Measurements from ENCODE around the gene ADAT2.

The ADAT2 gene

DNA sequence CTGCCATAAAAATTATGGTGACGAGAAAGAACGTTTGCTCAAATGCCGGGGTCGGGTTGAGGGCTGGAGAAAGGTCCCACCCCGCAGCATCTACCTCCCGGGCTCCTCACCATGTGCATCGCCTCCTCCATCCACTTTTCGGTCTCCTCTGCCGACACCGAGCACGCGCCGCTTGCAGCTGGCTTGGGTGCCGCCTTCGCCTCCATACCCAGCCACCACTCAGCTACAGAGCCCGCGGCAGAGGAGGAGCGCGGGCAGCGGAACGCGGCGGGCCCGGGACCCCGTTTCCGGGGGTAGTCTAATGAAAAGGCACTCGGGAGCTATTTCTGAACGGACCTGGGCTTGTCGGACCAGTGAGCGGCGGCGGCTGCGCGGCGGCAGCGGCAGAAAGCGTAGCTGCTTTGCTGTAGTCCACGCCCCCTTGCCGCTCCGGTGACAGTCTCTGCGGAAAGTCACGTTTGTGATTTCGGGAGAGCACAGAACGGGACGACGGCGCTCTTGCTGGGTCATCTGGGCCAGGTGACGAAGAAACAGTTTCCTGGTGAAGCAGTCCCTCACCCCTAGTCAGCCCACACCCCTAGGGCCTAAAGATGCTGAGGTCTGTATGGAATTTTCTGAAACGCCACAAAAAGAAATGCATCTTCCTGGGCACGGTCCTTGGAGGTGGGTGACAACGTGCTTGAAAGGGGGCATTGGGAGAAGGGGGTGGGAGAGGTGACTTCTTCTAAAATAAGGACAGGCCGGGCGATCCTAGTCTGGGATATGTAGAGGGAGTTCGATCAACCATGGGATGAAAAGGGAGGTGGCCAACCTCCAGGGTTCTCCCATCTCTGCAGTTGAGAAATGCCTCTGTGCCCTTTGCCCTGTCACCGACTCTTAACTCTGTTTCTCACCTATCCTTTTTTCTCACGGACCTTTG lies at the start of gene ADAT2, which contains the start of gene PEX3:
Gene ADAT2 (minus strand): TSS at position 243 of the 919 bp plus-strand sequence. CDS start 37 bp downstream, at position 206.
Gene PEX3 (plus strand): TSS at position 353 of the 919 bp plus-strand sequence. CDS start 238 bp downstream, at position 591.
- Histone ChIP-seq H3K36me3 (ENCODE audit: low read depth) (peaks cover 8% of the 10 kb centered on the region; the same call in 1 of the 2 replicates), H3K27ac (ENCODE audit: poor library complexity, severe bottlenecking) (peak within 1 kb of the TSS; percentile 58), H3K4me3 (ENCODE audit: severe bottlenecking) (peak within 1 kb of the TSS; percentile 52), H3K9me3 (ENCODE audit: severe bottlenecking) (no peaks in the 10 kb centered on the region), H3K27me3 (ENCODE audit: insufficient read depth, poor library complexity, severe bottlenecking) (no peaks in the 10 kb centered on the region), H3K4me1 (ENCODE audit: insufficient read depth, poor library complexity, severe bottlenecking) (peaks cover 11% of the 10 kb centered on the region)
- ATAC-seq (ENCODE audit: low read depth): peak; percentile 97
- TF ChIP-seq, protein P1, sequence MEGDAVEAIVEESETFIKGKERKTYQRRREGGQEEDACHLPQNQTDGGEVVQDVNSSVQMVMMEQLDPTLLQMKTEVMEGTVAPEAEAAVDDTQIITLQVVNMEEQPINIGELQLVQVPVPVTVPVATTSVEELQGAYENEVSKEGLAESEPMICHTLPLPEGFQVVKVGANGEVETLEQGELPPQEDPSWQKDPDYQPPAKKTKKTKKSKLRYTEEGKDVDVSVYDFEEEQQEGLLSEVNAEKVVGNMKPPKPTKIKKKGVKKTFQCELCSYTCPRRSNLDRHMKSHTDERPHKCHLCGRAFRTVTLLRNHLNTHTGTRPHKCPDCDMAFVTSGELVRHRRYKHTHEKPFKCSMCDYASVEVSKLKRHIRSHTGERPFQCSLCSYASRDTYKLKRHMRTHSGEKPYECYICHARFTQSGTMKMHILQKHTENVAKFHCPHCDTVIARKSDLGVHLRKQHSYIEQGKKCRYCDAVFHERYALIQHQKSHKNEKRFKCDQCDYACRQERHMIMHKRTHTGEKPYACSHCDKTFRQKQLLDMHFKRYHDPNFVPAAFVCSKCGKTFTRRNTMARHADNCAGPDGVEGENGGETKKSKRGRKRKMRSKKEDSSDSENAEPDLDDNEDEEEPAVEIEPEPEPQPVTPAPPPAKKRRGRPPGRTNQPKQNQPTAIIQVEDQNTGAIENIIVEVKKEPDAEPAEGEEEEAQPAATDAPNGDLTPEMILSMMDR (IDR thresholded peaks at IDR 0.05; ENCODE audit: poor library complexity, severe bottlenecking): no peak
- peak; percentile 92 for DNase-seq (ENCODE audit: low spot score)

DNA sequence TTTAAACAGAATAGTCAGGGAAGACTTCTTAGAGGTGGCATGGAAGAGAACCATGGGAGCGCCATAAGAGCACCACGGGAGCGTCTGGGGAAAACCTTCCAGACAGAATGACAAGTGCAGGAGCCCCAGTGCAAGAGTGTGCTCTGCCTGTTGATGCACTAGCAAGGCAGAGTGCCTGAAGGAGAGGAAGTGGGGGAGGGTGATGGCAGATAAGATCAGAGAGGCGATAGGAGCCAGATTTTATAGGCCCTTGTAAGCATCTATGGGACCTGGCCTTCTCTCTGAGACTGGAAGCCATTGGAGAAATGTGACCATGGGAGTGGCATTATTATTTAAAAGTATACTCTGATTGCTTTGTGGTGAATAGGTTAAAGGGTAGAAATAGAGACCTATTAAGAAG lies 47.9 kb upstream of the ADAT2 start:
- Histone ChIP-seq H3K36me3 (ENCODE audit: low read depth) (peaks cover 18% of the 10 kb centered on the region), H3K9me3 (ENCODE audit: severe bottlenecking) (no peaks in the 10 kb centered on the region), H3K4me1 (ENCODE audit: insufficient read depth, poor library complexity, severe bottlenecking) (no peaks in the 10 kb centered on the region), H3K4me3 (ENCODE audit: severe bottlenecking) (no peak overlapping the region), H3K27ac (ENCODE audit: poor library complexity, severe bottlenecking) (no peak overlapping the region), H3K27me3 (ENCODE audit: insufficient read depth, poor library complexity, severe bottlenecking) (no peaks in the 10 kb centered on the region)
- DNase-seq (ENCODE audit: low spot score): no peak
- ATAC-seq (ENCODE audit: low read depth): no peak
- TF ChIP-seq, protein P1 (IDR thresholded peaks at IDR 0.05; ENCODE audit: poor library complexity, severe bottlenecking): no peak

DNA sequence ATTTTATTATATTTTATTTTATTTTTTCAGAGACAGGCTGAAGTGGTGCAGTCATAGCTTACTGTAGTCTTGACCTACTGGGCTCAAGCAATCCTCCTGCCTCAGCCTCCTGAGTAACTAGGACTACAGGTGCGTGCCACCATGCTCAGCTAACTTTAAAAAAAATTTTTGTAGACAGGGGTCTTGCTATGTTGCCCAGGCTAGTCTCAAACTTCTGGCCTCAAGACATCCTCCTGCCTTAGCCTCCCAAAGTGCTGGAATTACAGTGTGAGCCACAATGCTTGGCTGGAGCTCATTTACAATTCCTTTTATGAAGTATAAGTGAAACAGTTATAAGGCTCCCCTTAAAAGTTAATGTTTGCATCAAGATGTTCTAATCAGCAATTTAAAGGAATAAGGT lies 46.5 kb upstream of the ADAT2 start:
- DNase-seq (ENCODE audit: low spot score) (no peak), ATAC-seq (ENCODE audit: low read depth) (no peak)
- TF ChIP-seq, protein P1 (IDR thresholded peaks at IDR 0.05; ENCODE audit: poor library complexity, severe bottlenecking): no peak
- no peak overlapping the region for H3K27ac ChIP-seq (ENCODE audit: poor library complexity, severe bottlenecking)
- H3K4me1 ChIP-seq (ENCODE audit: insufficient read depth, poor library complexity, severe bottlenecking): no peaks in the 10 kb centered on the region
- peaks cover 18% of the 10 kb centered on the region for H3K36me3 ChIP-seq (ENCODE audit: low read depth)
- H3K4me3 ChIP-seq (ENCODE audit: severe bottlenecking): no peak overlapping the region
- H3K27me3 ChIP-seq (ENCODE audit: insufficient read depth, poor library complexity, severe bottlenecking): no peaks in the 10 kb centered on the region
- H3K9me3 ChIP-seq (ENCODE audit: severe bottlenecking): no peaks in the 10 kb centered on the region

DNA sequence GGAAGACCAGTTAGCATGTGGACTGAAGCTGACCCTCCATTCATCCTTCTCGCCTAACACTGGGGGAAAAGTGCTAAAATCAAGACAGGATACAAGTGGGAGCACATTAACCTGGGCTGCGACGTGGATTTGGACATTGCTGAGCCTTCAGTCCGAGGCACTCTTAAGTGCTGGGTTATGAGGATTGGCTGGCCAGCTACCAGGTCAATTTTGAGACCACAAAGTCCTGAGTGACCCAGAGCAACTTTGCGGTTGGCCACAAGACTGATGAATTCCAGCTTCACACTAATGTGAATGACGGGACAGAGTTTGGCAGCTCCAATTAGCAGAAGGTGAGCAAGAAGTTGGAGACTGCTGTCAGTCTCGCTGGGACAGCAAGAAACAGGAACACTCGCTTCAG lies 40.3 kb upstream of the ADAT2 start:
- no peak for DNase-seq (ENCODE audit: low spot score)
- ATAC-seq (ENCODE audit: low read depth): no peak
- TF ChIP-seq, protein P1 (IDR thresholded peaks at IDR 0.05; ENCODE audit: poor library complexity, severe bottlenecking): no peak
- H3K27me3 ChIP-seq (ENCODE audit: insufficient read depth, poor library complexity, severe bottlenecking): no peaks in the 10 kb centered on the region
- H3K27ac ChIP-seq (ENCODE audit: poor library complexity, severe bottlenecking): no peak overlapping the region
- peaks cover 15% of the 10 kb centered on the region; the same call in 1 of the 2 replicates for H3K36me3 ChIP-seq (ENCODE audit: low read depth)
- no peaks in the 10 kb centered on the region for H3K4me1 ChIP-seq (ENCODE audit: insufficient read depth, poor library complexity, severe bottlenecking)
- H3K9me3 ChIP-seq (ENCODE audit: severe bottlenecking): peaks cover 4% of the 10 kb centered on the region
- no peak overlapping the region for H3K4me3 ChIP-seq (ENCODE audit: severe bottlenecking)

All from RWPE2 (cell line).